Ureter (tissue), 1 donor: Measurements from ENCODE around the gene C10orf95. TPM values are rescaled to one million over a fixed set of nuclear protein-coding genes. Genes with fewer than 3 reads are reported as not detected.

Source experiments
- DNase-seq: peaks from one replicate; pipeline ENCODE4 v3.0.0-alpha.2; 2020; ENCODE audit warnings: low spot score
- total RNA-seq: library from RNA; stranded (reverse); gene quantifications from one replicate; pipeline ENCODE4 v1.2.4, GENCODE V29; 2023
- donor health status: DM: yes; HTN: yes; CAD: no.

Gene C10orf95
- total RNA-seq, 1 donor from 2014 or later: 1.5 TPM

DNA sequence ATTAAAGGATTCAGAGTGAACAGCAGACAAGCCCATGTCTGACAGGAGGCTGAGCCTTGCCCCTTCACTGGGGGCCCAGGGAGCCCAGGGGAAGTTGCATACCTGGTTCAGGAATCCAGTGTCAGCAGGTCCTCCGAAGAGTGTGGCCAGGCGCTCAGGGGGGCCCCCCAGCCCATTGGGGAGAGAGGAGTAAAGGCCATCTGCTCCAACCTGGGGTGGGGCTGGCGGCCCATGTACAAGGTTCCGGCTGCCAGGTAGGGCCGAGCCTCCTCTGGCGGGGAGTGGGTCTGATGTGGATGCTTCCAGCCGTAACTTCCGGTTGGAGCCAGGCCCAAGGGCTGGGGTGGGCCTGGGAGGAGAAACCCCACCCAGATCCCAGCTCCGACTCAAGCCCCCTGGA is 35.1 kb downstream of the C10orf95 start:
- no peak for DNase-seq

DNA sequence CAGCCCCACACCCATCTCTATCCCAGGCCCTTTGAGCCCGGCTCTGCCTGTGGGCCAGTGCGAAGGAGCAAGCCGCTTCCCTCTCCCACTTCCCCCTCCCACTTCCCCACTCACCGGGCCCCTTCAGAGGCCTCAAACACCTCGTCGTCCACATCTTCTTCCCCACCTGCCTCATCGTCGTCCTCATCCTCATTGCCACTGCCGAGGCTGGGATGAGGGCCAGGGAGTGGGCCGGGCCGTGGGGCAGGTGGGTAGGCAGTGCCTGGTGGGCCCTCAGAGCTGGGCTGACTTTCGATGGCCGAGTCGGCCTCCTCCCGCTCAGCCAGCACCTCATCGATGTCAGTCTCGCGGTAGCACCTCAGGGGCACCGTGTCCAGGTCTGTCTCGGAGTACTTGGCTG is 36.6 kb downstream of the C10orf95 start:
- no peak for DNase-seq

GRCh38 chr10:102413806-102414561 is 37.4 kb downstream of the C10orf95 start:
- DNase-seq: no peak

GRCh38 chr10:102413053-102413705 is 38.2 kb downstream of the C10orf95 start:
- DNase-seq: no peak

GRCh38 chr10:102412293-102412692 is 39.0 kb downstream of the C10orf95 start:
- DNase-seq: no peak

GRCh38 chr10:102411341-102412255 is 39.7 kb downstream of the C10orf95 start:
- no peak for DNase-seq

DNA sequence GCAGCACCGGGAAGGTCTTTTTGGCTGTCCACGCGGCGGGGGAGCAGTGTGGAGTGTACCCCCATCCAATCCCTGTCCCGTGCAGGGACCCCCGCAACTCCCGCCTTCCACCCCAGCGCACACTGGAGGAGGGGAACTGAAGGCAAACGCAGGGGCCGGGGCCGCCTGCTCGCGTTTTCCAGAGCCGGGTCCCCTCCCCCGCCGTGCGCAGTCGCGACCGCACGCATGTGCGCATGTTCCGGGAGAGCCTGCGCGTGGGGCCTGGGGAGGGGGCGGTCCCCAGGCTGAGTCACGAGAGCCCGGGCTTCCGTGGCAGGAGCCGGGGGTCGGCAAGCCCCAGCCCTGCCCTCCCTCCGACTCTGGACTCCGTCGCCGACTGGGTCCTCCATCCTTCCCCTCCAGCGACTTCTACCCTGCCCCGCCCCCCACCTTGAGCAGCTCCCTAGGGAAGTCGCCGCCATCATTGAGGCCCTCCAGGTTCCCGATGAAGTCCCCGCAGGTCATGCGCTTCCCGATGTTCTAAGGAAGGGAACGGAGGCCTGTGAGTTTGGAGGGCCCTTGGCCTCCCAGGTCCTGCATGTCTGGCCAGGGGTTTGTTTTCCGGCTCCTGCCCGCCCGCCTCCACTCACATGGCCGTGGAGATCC is 40.8 kb downstream of the C10orf95 start:
- no peak for DNase-seq

GRCh38 chr10:102409604-102410428 is 41.5 kb downstream of the C10orf95 start:
- no peak for DNase-seq

- DNase-seq: no peak
Observed at GRCh38 chr10:102408728-102409603, 42.4 kb downstream of the C10orf95 start.

DNA sequence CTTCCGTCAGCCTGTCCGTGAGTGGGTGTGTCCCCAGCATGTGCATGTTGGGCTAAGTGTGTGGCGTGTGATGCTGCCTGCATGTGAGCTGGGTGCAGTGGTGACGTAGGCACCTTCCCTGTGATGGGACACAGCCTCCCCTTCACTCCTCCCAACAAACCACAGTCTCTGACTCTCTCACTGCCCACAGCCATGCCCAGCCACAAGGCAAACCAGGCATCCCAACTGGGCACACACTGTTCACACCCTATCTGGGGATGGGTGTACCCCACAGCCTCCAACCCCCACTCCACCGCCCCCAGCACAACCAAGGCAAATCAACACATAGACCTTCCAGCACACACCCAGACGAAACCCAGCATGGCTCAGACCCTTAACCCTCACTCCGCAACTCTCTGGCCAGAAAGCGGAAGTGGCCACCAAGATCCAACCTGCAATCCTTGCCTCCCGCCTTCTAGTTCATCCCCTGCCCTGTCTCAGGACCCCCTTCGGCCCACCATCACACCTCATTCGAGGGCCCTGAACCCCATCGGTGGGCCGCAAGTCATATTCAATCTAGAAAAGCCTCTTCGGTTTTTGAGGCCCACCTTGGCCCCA is 43.1 kb downstream of the C10orf95 start:
- no peak for DNase-seq

DNA sequence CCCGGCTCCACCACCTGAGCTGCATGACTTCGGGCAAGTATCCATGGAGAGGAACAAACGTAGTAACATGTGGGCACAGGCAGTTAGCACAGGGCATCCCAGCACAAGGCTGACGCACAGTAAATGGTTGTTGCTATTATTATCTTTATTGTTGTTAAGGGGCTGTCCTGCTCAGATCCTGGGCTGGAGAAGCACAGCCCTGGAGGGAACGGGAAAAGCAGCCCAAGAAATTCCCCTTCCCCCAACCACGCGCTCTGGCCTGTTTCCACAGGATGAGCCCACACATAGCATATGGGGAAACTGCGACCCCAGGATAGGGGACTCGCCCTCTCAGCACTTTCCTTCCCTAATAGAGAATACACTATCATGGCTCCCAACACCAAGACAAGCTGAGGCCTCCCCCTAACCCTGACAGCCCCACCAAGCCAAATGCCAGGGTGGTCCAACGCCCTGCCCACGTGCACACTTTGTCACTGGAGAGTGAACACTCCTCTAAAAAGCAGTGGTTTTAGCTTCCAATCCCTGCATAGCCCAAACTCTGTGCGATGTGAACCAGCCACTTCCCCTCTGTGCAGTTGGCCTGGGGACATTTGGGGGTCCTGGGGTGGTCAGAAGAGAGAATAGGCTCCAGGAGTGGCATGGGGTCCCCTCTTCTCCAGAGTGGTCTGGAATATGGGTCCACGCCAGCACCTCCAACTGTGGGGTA is 43.8 kb downstream of the C10orf95 start:
- DNase-seq: no peak

DNA sequence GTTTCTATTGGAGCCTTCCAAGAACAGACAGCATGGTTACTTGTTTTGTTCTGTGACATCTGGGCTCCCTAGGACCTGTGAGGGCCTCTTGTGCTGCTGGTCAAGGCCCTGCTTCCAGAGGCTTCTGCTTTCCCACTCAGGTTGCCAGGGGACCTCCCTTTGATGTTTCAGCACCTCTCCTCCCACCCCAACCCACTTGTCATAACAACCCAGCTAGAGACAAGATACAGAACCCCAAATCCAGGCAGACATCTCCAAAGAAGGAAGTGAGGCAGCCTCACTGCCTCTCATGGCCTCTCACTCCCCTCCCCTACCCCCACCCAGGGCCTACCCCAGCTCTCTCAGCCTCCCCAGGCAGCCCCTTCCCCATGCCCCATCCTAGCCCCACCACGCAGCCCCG is 44.5 kb downstream of the C10orf95 start:
- no peak for DNase-seq

DNA sequence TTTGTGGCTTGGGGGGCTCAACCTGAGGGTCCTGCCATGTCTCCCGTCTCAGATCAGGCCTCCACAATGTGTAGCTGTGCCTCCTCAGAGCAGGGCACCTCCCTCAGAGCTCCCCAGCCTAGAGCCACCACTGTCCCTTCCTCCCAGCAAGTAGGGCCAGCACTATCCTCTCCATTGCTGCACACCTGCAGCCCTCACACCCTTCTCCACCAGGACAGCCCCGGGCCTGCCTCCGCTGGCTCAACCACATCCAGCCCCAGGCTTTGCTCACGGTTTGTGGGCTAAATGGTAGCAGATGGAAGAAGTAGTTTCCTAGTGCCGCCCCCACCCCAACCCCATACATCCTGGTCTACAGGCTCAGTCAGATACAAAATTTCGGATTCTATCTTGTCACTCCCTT is 45.7 kb downstream of the C10orf95 start:
- no peak for DNase-seq

GRCh38 chr10:102405108-102405571 is 46.2 kb downstream of the C10orf95 start:
- no peak for DNase-seq

GRCh38 chr10:102404361-102405107 is 46.8 kb downstream of the C10orf95 start:
- DNase-seq: no peak

DNA sequence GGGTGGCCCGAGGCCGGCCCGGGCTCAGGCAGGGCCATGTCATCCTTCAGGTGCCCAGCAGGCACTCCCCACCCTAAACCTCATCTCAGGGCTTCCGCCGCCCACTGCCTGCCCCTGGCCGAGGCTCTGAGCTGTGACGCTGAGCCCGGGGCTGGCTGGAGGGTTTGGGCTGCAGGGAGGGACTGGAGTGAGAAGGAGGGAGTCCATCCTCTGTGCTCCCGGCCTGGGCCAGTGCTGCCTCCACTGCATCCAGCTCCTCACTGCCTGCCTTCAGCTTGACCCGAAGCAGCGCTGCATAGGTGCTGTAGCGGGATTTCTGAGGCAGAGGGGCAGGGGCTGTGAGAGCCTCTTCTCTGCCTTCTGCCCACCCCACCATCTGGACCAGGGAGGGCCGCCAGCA is 48.2 kb downstream of the C10orf95 start:
- no peak for DNase-seq

GRCh38 chr10:102402512-102402896 is 48.8 kb downstream of the C10orf95 start:
- no peak for DNase-seq
